HepG2 (cell line): Measurements from ENCODE around the gene CASP7. TPM values are rescaled to one million over a fixed set of nuclear protein-coding genes. Genes with fewer than 3 reads are reported as not detected.
A peak's percentile ranks its signal among the peaks of the same experiment; 100 is the strongest.

Source experiments
- CEBPG ChIP-seq: IDR thresholded peaks from 2 replicates; pipeline ENCODE4 v1.6.1; 2016
- CENPT ChIP-seq: sonication (generic); formaldehyde crosslinking; IDR thresholded peaks from 2 replicates; pipeline ENCODE4 v1.8.0; 2022; ENCODE audit warnings: low read depth, mild to moderate bottlenecking, moderate library complexity, missing genetic modification reagents
- CTCF ChIP-seq: sonication (generic); formaldehyde crosslinking; IDR thresholded peaks from 2 replicates; pipeline ENCODE4 v1.5.0; 2020; ENCODE audit warnings: mild to moderate bottlenecking, missing genetic modification reagents, moderate library complexity
- E2F5 ChIP-seq: sonication (generic); formaldehyde crosslinking; conservative IDR thresholded peaks from 2 replicates; pipeline ENCODE4 v1.4.0; 2020; ENCODE audit warnings: missing genetic modification reagents
- NCOA2 ChIP-seq: sonication (generic); formaldehyde crosslinking; IDR thresholded peaks from 2 replicates; pipeline ENCODE4 v1.8.0; 2022; ENCODE audit warnings: inconsistent platforms
- SNAPC5 ChIP-seq: sonication (generic); formaldehyde crosslinking; IDR thresholded peaks from 2 replicates; pipeline ENCODE4 v1.8.1; 2023; ENCODE audit warnings: mild to moderate bottlenecking, missing genetic modification reagents, borderline replicate concordance
- STAG1 ChIP-seq: sonication (generic); formaldehyde crosslinking; IDR thresholded peaks from 2 replicates; pipeline ENCODE4 v1.4.0; 2020; ENCODE audit warnings: missing genetic modification reagents
- TEAD2 ChIP-seq: sonication (generic); formaldehyde crosslinking; IDR thresholded peaks from 2 replicates; pipeline ENCODE4 v1.9.0; 2021; ENCODE audit warnings: missing genetic modification reagents
- TFDP1 ChIP-seq: IDR thresholded peaks from 2 replicates; pipeline ENCODE4 v1.6.1; 2016; ENCODE audit warnings: missing compliant biosample characterization, missing genetic modification reagents, borderline replicate concordance
- ZBTB39 ChIP-seq: sonication (generic); formaldehyde crosslinking; IDR thresholded peaks from 2 replicates; pipeline ENCODE4 v1.5.0; 2020; ENCODE audit warnings: missing genetic modification reagents
- ZMAT5 ChIP-seq: sonication (generic); formaldehyde crosslinking; IDR thresholded peaks from 2 replicates; pipeline ENCODE4 v1.5.0; 2020; ENCODE audit warnings: mild to moderate bottlenecking, low read depth, missing genetic modification reagents, borderline replicate concordance
- ZNF121 ChIP-seq: sonication (generic); formaldehyde crosslinking; IDR thresholded peaks from 2 replicates; pipeline ENCODE4 v1.5.0; 2020; ENCODE audit warnings: mild to moderate bottlenecking, missing genetic modification reagents
- ZNF180 ChIP-seq: sonication (generic); formaldehyde crosslinking; IDR thresholded peaks from 2 replicates; pipeline ENCODE4 v1.4.0; 2020; ENCODE audit warnings: low read depth, missing genetic modification reagents, borderline replicate concordance
- ZNF317 ChIP-seq: sonication (generic); formaldehyde crosslinking; IDR thresholded peaks from 2 replicates; pipeline ENCODE4 v1.5.0; 2020; ENCODE audit warnings: mild to moderate bottlenecking, missing genetic modification reagents
- ZNF614 ChIP-seq: IDR thresholded peaks from 2 replicates; pipeline ENCODE4 v1.6.1; 2018; ENCODE audit warnings: missing biosample characterization, missing genetic modification reagents, inconsistent platforms, borderline replicate concordance
- ZNF639 ChIP-seq: conservative IDR thresholded peaks from 2 replicates; pipeline ENCODE4 v1.6.1; 2018; ENCODE audit warnings: missing genetic modification reagents
- ZSCAN21 ChIP-seq: sonication (generic); formaldehyde crosslinking; IDR thresholded peaks from 2 replicates; pipeline ENCODE4 v1.8.0; 2022; ENCODE audit warnings: mild to moderate bottlenecking, missing genetic modification reagents, moderate library complexity, borderline replicate concordance
- polyA plus RNA-seq, 8 experiments: library from polyadenylated mRNA; depleted of rRNA in 3 of 8; stranded (reverse) in 7 of 8; unstranded in 1 of 8; fragments of >200 nt; fragmentation: Illumina TruSeq in 4 of 8; extraction: Trizol in 4 of 8; gene quantifications; 2 replicates each; pipeline versions ENCODE4 v1.2.1 to v1.2.3, GENCODE V29; 2011 to 2016; ENCODE audit warnings: low read depth in 4 of 8, missing spikeins in 1 of 8, mixed read lengths in 1 of 8; ENCODE audit not compliant: insufficient read depth in 1 of 8
- total RNA-seq, 5 experiments: library from RNA; depleted of rRNA; stranded (reverse); fragments of >200 nt; fragmentation: Illumina TruSeq; extraction: Trizol; gene quantifications; 2 replicates each; pipeline ENCODE4 v1.2.3, GENCODE V29; 2016; ENCODE audit warnings: low read depth in 1 of 5

The CASP7 gene
- total and polyA plus RNA-seq, 2 of the 13 experiments (the other 11 are each of a cell fraction or from before 2014, with no cell fraction given) = 11.9 to 39.3 TPM

- no peak for TF ChIP-seq SNAPC5 (CRISPR knock-in tag)
- TF ChIP-seq ZNF180 (CRISPR knock-in tag) = no peak
- peak; percentile 64 for TF ChIP-seq STAG1
- TF ChIP-seq CENPT (CRISPR knock-in tag) = no peak
- no peak for TF ChIP-seq E2F5 (CRISPR knock-in tag)
- TF ChIP-seq ZNF317 = no peak
- peak; percentile 96 for TF ChIP-seq CEBPG (CRISPR knock-in tag)
- TF ChIP-seq TFDP1 (CRISPR knock-in tag) = no peak
- no peak for TF ChIP-seq TEAD2 (CRISPR knock-in tag)
- peak; percentile 72 for TF ChIP-seq CTCF (CRISPR knock-in tag)
- TF ChIP-seq ZMAT5 = no peak
- TF ChIP-seq ZNF614 (CRISPR knock-in tag) = no peak
- TF ChIP-seq ZNF639 (CRISPR knock-in tag) = no peak
- no peak for TF ChIP-seq NCOA2 (CRISPR knock-in tag)
- no peak for TF ChIP-seq ZSCAN21 (CRISPR knock-in tag)
- TF ChIP-seq ZBTB39 (CRISPR knock-in tag) = no peak
- TF ChIP-seq ZNF121 (CRISPR knock-in tag) = no peak
Observed at GRCh38 chr10:113735913-113736312, 56.2 kb downstream of the CASP7 start (continued).
